RWPE2 (cell line): Measurements from ENCODE around the gene PTPRM.

ENCODE experiments used
- ATAC-seq: fragments of 200-7000 bp; cut with Tn5 transposase; 3 replicates; pipeline ENCODE4 v1.9.1; 2021; ENCODE audit warnings: low read depth
- DNase-seq: peaks from one replicate; pipeline ENCODE4 v3.0.0-alpha.2; 2020; ENCODE audit warnings: low spot score
- H3K27ac ChIP-seq: fragments of 450-650 bp; 2 replicates; pipeline ENCODE4 v1.5.1; 2017; ENCODE audit warnings: mild to moderate bottlenecking; ENCODE audit not compliant: poor library complexity, severe bottlenecking
- H3K27me3 ChIP-seq: fragments of 250-450 bp; sonication (Bioruptor Pico); 2 replicates; pipeline ENCODE4 v1.5.1; 2021; ENCODE audit warnings: mild to moderate bottlenecking, moderate library complexity; ENCODE audit not compliant: insufficient read depth, poor library complexity, severe bottlenecking
- H3K36me3 ChIP-seq: fragments of 250-450 bp; sonication (Bioruptor Pico); 2 replicates; pipeline ENCODE4 v1.5.1; 2020; ENCODE audit warnings: low read depth, mild to moderate bottlenecking, moderate library complexity
- H3K4me1 ChIP-seq: fragments of 250-450 bp; sonication (Bioruptor Pico); 2 replicates; pipeline ENCODE4 v1.5.1; 2021; ENCODE audit warnings: mild to moderate bottlenecking, moderate library complexity; ENCODE audit not compliant: insufficient read depth, poor library complexity, severe bottlenecking
- H3K4me3 ChIP-seq: fragments of 250-450 bp; sonication (Bioruptor Pico); 2 replicates; pipeline ENCODE4 v1.5.1; 2021; ENCODE audit warnings: mild to moderate bottlenecking, moderate library complexity; ENCODE audit not compliant: severe bottlenecking
- H3K9me3 ChIP-seq: fragments of 250-450 bp; sonication (Bioruptor Pico); 2 replicates; pipeline ENCODE4 v1.5.1; 2021; ENCODE audit warnings: mild to moderate bottlenecking, moderate library complexity; ENCODE audit not compliant: severe bottlenecking
- TF ChIP-seq, protein P1 (sequence below): fragments of 450-650 bp; IDR thresholded peaks from one replicate; pipeline ENCODE4 v1.5.1; 2017; ENCODE audit warnings: mild to moderate bottlenecking, moderate library complexity; ENCODE audit not compliant: poor library complexity, severe bottlenecking

Gene PTPRM

DNA sequence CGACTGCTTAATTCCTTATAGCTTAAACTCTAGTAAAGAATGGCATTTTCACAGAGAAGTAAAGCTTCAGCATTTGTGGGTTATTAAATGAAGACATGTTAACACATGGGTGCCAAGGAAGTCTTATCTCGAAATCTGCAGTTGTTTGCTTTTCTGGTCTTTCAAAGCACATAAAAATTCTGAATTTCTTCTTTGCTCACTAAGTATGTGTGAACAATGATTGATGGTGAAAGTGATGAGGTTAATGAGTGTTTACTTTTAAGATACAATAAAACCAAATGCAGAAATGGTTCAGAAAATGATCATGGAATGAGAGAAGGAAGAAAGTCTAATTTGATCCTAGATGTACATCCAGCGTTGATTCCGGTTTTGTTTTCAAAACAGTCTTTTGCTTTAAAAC lies 807.6 kb downstream of the PTPRM start:
- H3K9me3 ChIP-seq, result no peaks in the 10 kb centered on the region

DNA sequence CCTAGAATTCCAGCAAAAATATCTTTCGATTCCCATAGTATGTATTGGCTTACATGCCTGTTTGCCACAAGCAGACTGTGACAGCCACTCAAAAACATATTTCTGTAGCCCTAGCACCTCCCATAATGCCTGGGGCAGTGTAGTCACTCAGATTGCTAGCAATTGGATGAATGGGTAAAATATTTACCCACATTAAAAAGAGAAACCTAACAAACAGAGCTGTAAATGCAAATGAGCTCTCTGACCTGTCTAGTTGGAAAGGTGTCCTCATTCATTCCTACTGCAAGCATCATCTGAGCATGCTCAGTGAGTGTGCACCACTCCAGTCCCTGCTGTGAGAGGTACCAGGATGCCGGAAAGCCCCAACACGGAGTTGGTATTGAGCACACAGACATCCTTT lies 808.1 kb downstream of the PTPRM start:
- Histone ChIP-seq H3K9me3 (no peaks in the 10 kb centered on the region), H3K4me3 (no peak overlapping the region), H3K4me1 (peaks cover 10% of the 10 kb centered on the region), H3K27me3 (no peaks in the 10 kb centered on the region), H3K27ac (no peak overlapping the region), H3K36me3 (no peaks in the 10 kb centered on the region)
- ATAC-seq (no peak), DNase-seq (no peak)
- TF ChIP-seq, protein P1, sequence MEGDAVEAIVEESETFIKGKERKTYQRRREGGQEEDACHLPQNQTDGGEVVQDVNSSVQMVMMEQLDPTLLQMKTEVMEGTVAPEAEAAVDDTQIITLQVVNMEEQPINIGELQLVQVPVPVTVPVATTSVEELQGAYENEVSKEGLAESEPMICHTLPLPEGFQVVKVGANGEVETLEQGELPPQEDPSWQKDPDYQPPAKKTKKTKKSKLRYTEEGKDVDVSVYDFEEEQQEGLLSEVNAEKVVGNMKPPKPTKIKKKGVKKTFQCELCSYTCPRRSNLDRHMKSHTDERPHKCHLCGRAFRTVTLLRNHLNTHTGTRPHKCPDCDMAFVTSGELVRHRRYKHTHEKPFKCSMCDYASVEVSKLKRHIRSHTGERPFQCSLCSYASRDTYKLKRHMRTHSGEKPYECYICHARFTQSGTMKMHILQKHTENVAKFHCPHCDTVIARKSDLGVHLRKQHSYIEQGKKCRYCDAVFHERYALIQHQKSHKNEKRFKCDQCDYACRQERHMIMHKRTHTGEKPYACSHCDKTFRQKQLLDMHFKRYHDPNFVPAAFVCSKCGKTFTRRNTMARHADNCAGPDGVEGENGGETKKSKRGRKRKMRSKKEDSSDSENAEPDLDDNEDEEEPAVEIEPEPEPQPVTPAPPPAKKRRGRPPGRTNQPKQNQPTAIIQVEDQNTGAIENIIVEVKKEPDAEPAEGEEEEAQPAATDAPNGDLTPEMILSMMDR, result no peak

More for the DNA sequence above, 807.6 kb downstream of the PTPRM start:
- H3K27me3 ChIP-seq, result no peaks in the 10 kb centered on the region
- ATAC-seq, result no peak
- H3K4me3 ChIP-seq, result no peak overlapping the region
- H3K27ac ChIP-seq, result no peak overlapping the region
- no peaks in the 10 kb centered on the region for H3K36me3 ChIP-seq
- peaks cover 10% of the 10 kb centered on the region for H3K4me1 ChIP-seq
- no peak for DNase-seq
- TF ChIP-seq, protein P1, result no peak

DNA sequence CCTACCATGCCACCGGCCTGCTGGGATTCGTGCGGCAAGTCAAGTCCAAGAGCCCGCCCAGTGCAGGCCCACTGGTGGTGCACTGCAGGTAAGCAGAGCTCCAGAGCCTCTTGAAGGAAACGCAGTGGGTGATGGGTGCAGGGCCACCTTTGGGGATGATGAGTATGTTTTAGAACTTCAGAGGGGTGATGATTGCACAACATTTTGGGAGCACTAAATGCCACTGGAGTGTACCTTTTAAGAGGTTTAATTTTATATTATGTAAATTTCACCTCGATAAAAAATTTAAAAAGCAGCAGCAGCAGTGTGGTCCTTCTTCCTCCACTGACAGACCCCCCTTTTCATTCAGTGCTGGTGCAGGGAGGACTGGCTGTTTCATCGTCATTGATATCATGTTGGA lies 809.0 kb downstream of the PTPRM start:
- H3K4me1 ChIP-seq, result peaks cover 10% of the 10 kb centered on the region
- ATAC-seq (no peak), DNase-seq (no peak)
- H3K4me3 ChIP-seq, result no peak overlapping the region
- H3K9me3 ChIP-seq, result no peaks in the 10 kb centered on the region
- H3K36me3 ChIP-seq, result no peaks in the 10 kb centered on the region
- TF ChIP-seq, protein P1, result no peak
- no peak overlapping the region for H3K27ac ChIP-seq
- H3K27me3 ChIP-seq, result no peaks in the 10 kb centered on the region

DNA sequence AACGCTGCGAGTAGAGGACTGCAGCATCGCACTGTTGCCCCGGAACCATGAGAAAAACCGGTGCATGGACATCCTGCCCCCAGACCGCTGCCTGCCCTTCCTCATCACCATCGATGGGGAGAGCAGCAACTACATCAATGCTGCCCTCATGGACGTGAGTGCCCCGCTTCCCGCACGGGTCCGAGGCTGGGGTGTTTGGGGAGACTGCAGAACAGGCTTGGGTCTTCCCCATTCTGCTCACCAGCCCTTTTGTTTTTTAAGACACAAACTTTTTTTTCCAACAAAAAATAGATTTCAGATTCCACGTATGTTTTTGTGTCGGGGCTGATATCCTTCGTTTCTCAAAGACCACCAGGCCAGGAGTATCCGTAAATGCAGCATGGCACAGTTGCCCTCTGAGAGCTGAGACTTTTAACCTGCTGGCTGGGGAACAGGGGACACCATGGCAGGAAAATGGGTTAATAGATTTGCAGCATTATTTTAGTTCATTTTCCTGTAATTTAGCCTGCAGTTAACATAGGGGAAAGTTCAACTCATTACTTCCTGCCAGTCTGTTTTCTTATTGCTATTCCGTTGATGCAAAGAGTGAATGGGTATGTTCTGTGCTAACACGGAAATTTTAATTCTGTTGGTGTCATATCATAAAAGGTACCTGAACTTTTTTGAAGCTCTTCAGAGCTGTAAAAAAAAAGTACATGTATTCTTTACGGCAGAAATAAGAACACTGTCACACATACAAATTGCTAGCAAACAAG lies 812.2 kb downstream of the PTPRM start:
- ATAC-seq, result no peak
- no peak for DNase-seq
- Histone ChIP-seq H3K9me3 (no peaks in the 10 kb centered on the region), H3K27ac (no peak overlapping the region), H3K4me1 (no peaks in the 10 kb centered on the region), H3K36me3 (no peaks in the 10 kb centered on the region), H3K27me3 (no peaks in the 10 kb centered on the region), H3K4me3 (no peak overlapping the region)
- TF ChIP-seq, protein P1, result no peak

GRCh38 chr18:8380006-8380405 lies 812.9 kb downstream of the PTPRM start:
- no peak for ATAC-seq
- no peaks in the 10 kb centered on the region for H3K9me3 ChIP-seq
- TF ChIP-seq, protein P1, result no peak

More at GRCh38 chr18:8380006-8380405, 812.9 kb downstream of the PTPRM start:
- H3K4me3 ChIP-seq, result no peak overlapping the region
- no peaks in the 10 kb centered on the region for H3K27me3 ChIP-seq
- no peaks in the 10 kb centered on the region for H3K4me1 ChIP-seq
- DNase-seq, result no peak
- H3K27ac ChIP-seq, result no peak overlapping the region
- H3K36me3 ChIP-seq, result no peaks in the 10 kb centered on the region
